ENCODE results near the gene RNF32. TPM values are rescaled to one million over a fixed set of nuclear protein-coding genes. Genes with fewer than 3 reads are reported as not detected.
A peak's percentile ranks its signal among the peaks of the same experiment; 100 is the strongest.
"Not testable (repeated sequence)": the region's sequence is repeated elsewhere in the genome, so short reads cannot be mapped to it uniquely, and the experiment has no call there.

RNF32 gene
- total RNA-seq, 1 donor from 2014 or later, result 1.9 TPM

DNA sequence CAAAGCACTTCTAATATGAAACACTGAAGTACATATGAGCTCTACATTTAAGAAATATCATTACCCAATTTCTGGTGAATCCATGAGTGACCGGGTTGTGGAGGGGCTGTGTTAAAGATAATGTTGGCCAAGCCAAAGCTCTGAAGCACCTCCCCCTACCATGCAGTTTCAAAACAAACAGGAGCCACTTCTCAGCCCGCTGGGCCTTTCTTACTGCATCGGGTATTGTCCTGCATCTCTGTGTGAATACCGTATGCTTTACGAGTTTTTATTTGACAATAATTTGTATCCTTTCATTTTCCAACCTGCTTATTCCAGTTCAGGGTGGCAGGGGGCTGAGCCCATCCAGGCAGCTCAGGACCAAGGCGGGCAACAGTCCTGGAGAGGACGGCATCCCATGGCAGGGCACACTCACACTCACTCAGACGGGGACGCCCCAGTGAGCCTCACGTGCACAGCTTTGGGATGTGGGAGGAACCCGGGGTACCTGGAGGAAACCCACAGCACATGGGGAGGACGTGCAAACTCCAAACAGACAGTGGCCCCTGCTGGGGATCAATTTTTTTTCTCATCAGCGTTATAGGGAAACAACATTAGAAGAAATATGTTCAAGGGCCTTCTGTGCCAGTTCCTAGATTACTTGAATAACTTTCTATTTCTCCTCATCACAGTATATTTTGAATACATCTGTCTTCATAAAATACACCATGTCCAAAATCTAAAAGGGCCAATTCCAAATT lies 1.9 kb downstream of the RNF32 start:
- Mint-ChIP-seq H3K4me3 (ENCODE audit: unreplicated experiment) (no peak overlapping the region), H3K9me3 (ENCODE audit: unreplicated experiment) (no peaks in the 10 kb centered on the region), H3K4me1 (ENCODE audit: unreplicated experiment) (peaks cover 14% of the 10 kb centered on the region), H3K27ac (ENCODE audit: unreplicated experiment) (no peak overlapping the region), H3K36me3 (ENCODE audit: low read depth, unreplicated experiment) (peaks cover 7% of the 10 kb centered on the region), H3K27me3 (ENCODE audit: unreplicated experiment) (peaks cover 9% of the 10 kb centered on the region)
- DNase-seq (ENCODE audit: low spot score), result no peak
- TF ChIP-seq CTCF (IDR thresholded peaks at IDR 0.05; ENCODE audit: unreplicated experiment), result no peak

GRCh38 chr7:156647330-156647729 lies 6.8 kb downstream of the RNF32 start:
- not testable (repeated sequence) for H3K4me1 Mint-ChIP-seq (ENCODE audit: unreplicated experiment); H3K9me3 Mint-ChIP-seq (ENCODE audit: unreplicated experiment); DNase-seq (ENCODE audit: low spot score); H3K27me3 Mint-ChIP-seq (ENCODE audit: unreplicated experiment); H3K36me3 Mint-ChIP-seq (ENCODE audit: low read depth, unreplicated experiment); H3K27ac Mint-ChIP-seq (ENCODE audit: unreplicated experiment); H3K4me3 Mint-ChIP-seq (ENCODE audit: unreplicated experiment)

DNA sequence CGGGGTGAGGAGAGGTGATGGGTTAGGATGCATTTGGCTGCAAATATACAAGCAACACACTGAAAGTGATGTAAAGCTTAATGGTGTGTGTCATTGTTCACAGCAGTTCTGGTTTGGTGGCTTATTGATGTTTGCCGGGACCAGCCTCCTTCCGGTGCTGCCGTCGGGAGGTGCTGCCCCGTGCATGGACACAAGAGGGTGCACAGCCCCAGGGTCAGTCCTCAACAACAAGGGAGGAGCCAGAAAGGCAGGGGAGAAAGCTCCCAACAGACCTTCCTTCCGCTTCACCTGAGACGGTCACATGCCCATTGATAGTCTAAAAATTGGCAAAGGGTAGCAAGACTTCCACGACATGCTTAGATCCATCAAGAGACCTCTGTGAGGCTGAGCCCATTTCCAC lies 9.5 kb downstream of the RNF32 start:
- TF ChIP-seq CTCF (IDR thresholded peaks at IDR 0.05; ENCODE audit: unreplicated experiment), result no peak
- peak; percentile 45 for DNase-seq (ENCODE audit: low spot score)
- Mint-ChIP-seq H3K4me3 (ENCODE audit: unreplicated experiment) (no peak overlapping the region), H3K27me3 (ENCODE audit: unreplicated experiment) (peaks cover 5% of the 10 kb centered on the region), H3K9me3 (ENCODE audit: unreplicated experiment) (no peaks in the 10 kb centered on the region), H3K27ac (ENCODE audit: unreplicated experiment) (no peak overlapping the region), H3K4me1 (ENCODE audit: unreplicated experiment) (peaks cover 3% of the 10 kb centered on the region), H3K36me3 (ENCODE audit: low read depth, unreplicated experiment) (no peaks in the 10 kb centered on the region)

GRCh38 chr7:156651474-156651873 lies 10.9 kb downstream of the RNF32 start:
- Mint-ChIP-seq H3K27ac (ENCODE audit: unreplicated experiment) (no peak overlapping the region), H3K9me3 (ENCODE audit: unreplicated experiment) (no peaks in the 10 kb centered on the region), H3K36me3 (ENCODE audit: low read depth, unreplicated experiment) (no peaks in the 10 kb centered on the region), H3K4me1 (ENCODE audit: unreplicated experiment) (peaks cover 3% of the 10 kb centered on the region), H3K27me3 (ENCODE audit: unreplicated experiment) (peaks cover 5% of the 10 kb centered on the region), H3K4me3 (ENCODE audit: unreplicated experiment) (peak overlapping the region; percentile 64)
- TF ChIP-seq CTCF (IDR thresholded peaks at IDR 0.05; ENCODE audit: unreplicated experiment), result no peak
- no peak for DNase-seq (ENCODE audit: low spot score)

GRCh38 chr7:156652886-156653568 lies 12.5 kb downstream of the RNF32 start:
- no peak for DNase-seq (ENCODE audit: low spot score)
- H3K9me3 Mint-ChIP-seq (ENCODE audit: unreplicated experiment), result no peaks in the 10 kb centered on the region
- no peaks in the 10 kb centered on the region for H3K36me3 Mint-ChIP-seq (ENCODE audit: low read depth, unreplicated experiment)
- peaks cover 3% of the 10 kb centered on the region for H3K4me1 Mint-ChIP-seq (ENCODE audit: unreplicated experiment)
- peaks cover 7% of the 10 kb centered on the region for H3K27me3 Mint-ChIP-seq (ENCODE audit: unreplicated experiment)
- H3K4me3 Mint-ChIP-seq (ENCODE audit: unreplicated experiment), result no peak overlapping the region
- no peak for TF ChIP-seq CTCF (IDR thresholded peaks at IDR 0.05; ENCODE audit: unreplicated experiment)
- no peak overlapping the region for H3K27ac Mint-ChIP-seq (ENCODE audit: unreplicated experiment)
